GM12878 (cell line): ENCODE results near the gene ITGB5. TPM values are rescaled to one million over a fixed set of nuclear protein-coding genes. Genes with fewer than 3 reads are reported as not detected.

Source experiments
- ATAC-seq: fragments of 200-7000 bp; cut with Tn5 transposase; 3 replicates; pipeline ENCODE4 v1.9.1; 2020; ENCODE audit warnings: mild to moderate bottlenecking, moderate library complexity
- BruUV-seq: library from RNA; stranded (reverse); fragments of 400-500 nt; replicated peaks from 2 replicates; lab custom pipeline; 2021; lab: Mats Ljungman, UMichigan
- CTCF ChIA-PET: fragments of 300-600 bp; sonication (Branson Sonifier 250); formaldehyde crosslinking; extraction: SDS; loops from one replicate; lab custom pipeline; 2021; ENCODE audit warnings: inconsistent platforms; lab: Yijun Ruan, JAX
- POLR2A ChIA-PET: fragments of 350-600 bp; formaldehyde crosslinking; extraction: SDS; loops from one replicate; lab custom pipeline; 2021; ENCODE audit warnings: inconsistent platforms; lab: Charles Lee
- RAD21 ChIA-PET: fragments of 300-600 bp; sonication (Branson Sonifier 250); formaldehyde crosslinking; loops from one replicate; lab custom pipeline; 2023; ENCODE audit warnings: antibody characterized with exemption; ENCODE audit not compliant: unreplicated experiment; lab: Charles Lee
- SMC1A ChIA-PET: fragments of 300-600 bp; sonication (Branson Sonifier 250); formaldehyde crosslinking; loops from one replicate; lab custom pipeline; 2023; ENCODE audit not compliant: unreplicated experiment, uncharacterized antibody; lab: Charles Lee
- DNase-seq: peaks from one replicate; pipeline ENCODE4 v3.0.0-alpha.2; 2011; ENCODE audit warnings: low read depth, low spot score
- FAIRE-seq: peaks from 3 replicates; lab custom pipeline; 2011; peaks lifted over from hg19 to GRCh38; lab: Jason Lieb, UNC
- H2AFZ ChIP-seq: 2 replicates; pipeline ENCODE4 v1.6.0; 2011; ENCODE audit warnings: low read depth, low read length, control low read depth; ENCODE audit not compliant: control insufficient read depth
- H3K27ac ChIP-seq: 2 replicates; pipeline ENCODE4 v1.5.1; 2011; ENCODE audit warnings: control low read depth; ENCODE audit not compliant: control insufficient read depth, insufficient read depth
- H3K27me3 ChIP-seq, 2 experiments: replicated peaks in 1 of 2; 2 replicates each; pipeline versions ENCODE4 v1.6.0 to v1.6.1; 2011; ENCODE audit warnings: low read length in 1 of 2; ENCODE audit not compliant: control insufficient read depth in 2 of 2, insufficient read depth in 2 of 2
- H3K36me3 ChIP-seq, 2 experiments: 2 replicates each; pipeline ENCODE4 v1.5.1; 2011; ENCODE audit warnings: low read length in 1 of 2; ENCODE audit not compliant: control insufficient read depth in 2 of 2, insufficient read depth in 2 of 2
- H3K4me1 ChIP-seq: 2 replicates; pipeline ENCODE4 v1.6.1; 2011; ENCODE audit warnings: mild to moderate bottlenecking, low read length, moderate library complexity, mixed read lengths; ENCODE audit not compliant: control insufficient read depth, insufficient read depth
- H3K4me2 ChIP-seq: 2 replicates; pipeline ENCODE4 v1.6.0; 2011; ENCODE audit warnings: control low read depth; ENCODE audit not compliant: control insufficient read depth, insufficient read depth
- H3K4me3 ChIP-seq: fragments of 200-600 bp; sonication (generic); 2 replicates; pipeline ENCODE4 v1.5.1; 2016
- H3K79me2 ChIP-seq: 2 replicates; pipeline ENCODE4 v1.6.0; 2011; ENCODE audit warnings: low read length; ENCODE audit not compliant: control insufficient read depth, insufficient read depth
- H3K9ac ChIP-seq: 2 replicates; pipeline ENCODE4 v1.8.0; 2011; ENCODE audit warnings: low read length, control low read depth, mixed read lengths; ENCODE audit not compliant: control insufficient read depth, insufficient read depth
- H3K9me3 ChIP-seq: replicated peaks from 3 replicates; pipeline ENCODE4 v1.5.1; 2011; ENCODE audit warnings: mild to moderate bottlenecking, low read length; ENCODE audit not compliant: control insufficient read depth, insufficient read depth
- H4K20me1 ChIP-seq: 2 replicates; pipeline ENCODE4 v1.6.0; 2011; ENCODE audit not compliant: control insufficient read depth, insufficient read depth
- CBFB ChIP-seq: IDR thresholded peaks from 2 replicates; pipeline ENCODE4 v1.6.1; 2016; ENCODE audit warnings: antibody characterized with exemption, low read depth
- CEBPB ChIP-seq, 2 experiments: fragments of 150-350 bp in 1 of 2; IDR thresholded peaks; 2 replicates each; pipeline ENCODE4 v1.6.1; 2012 to 2014; ENCODE audit warnings: low read depth in 2 of 2, low read length in 2 of 2, borderline replicate concordance in 1 of 2, inconsistent platforms in 1 of 2
- CHD1 ChIP-seq: IDR thresholded peaks from 2 replicates; pipeline ENCODE4 v1.6.1; 2012; ENCODE audit warnings: low read depth, low read length, improper control_type of control experiment
- DPF2 ChIP-seq: fragments of 450-650 bp; IDR thresholded peaks from 2 replicates; pipeline ENCODE4 v1.6.1; 2017; ENCODE audit warnings: mild to moderate bottlenecking
- EED ChIP-seq: sonication (generic); IDR thresholded peaks from 2 replicates; pipeline ENCODE4 v1.6.1; 2016; ENCODE audit warnings: antibody characterized with exemption, low read depth
- HCFC1 ChIP-seq: fragments of 150-350 bp; IDR thresholded peaks from 2 replicates; pipeline ENCODE4 v1.6.1; 2014; ENCODE audit warnings: low read length
- IKZF2 ChIP-seq, 2 experiments: fragments of 450-650 bp; IDR thresholded peaks; 2 replicates each; pipeline ENCODE4 v1.6.1; 2017; ENCODE audit warnings: mild to moderate bottlenecking in 2 of 2, moderate library complexity in 2 of 2
- JUND ChIP-seq: IDR thresholded peaks from 2 replicates; pipeline ENCODE4 v1.6.1; 2012; ENCODE audit warnings: low read depth, mild to moderate bottlenecking, low read length, improper control_type of control experiment, moderate library complexity
- KAT2A ChIP-seq: conservative IDR thresholded peaks from 2 replicates; pipeline ENCODE4 v1.6.1; 2011; ENCODE audit warnings: low read depth, low read length; ENCODE audit not compliant: control insufficient read depth
- MEF2A ChIP-seq: IDR thresholded peaks from 2 replicates; pipeline ENCODE4 v1.6.1; 2011; ENCODE audit warnings: low read depth, mild to moderate bottlenecking, low read length, moderate library complexity; ENCODE audit not compliant: insufficient read depth
- MXI1 ChIP-seq: fragments of 150-350 bp; IDR thresholded peaks from 2 replicates; pipeline ENCODE4 v1.6.1; 2011; ENCODE audit warnings: low read depth, mild to moderate bottlenecking, inconsistent platforms, low read length, improper control_type of control experiment
- PML ChIP-seq: IDR thresholded peaks from 2 replicates; pipeline ENCODE4 v1.6.1; 2012; ENCODE audit warnings: low read length, inconsistent platforms
- RAD21 ChIP-seq: IDR thresholded peaks from 2 replicates; pipeline ENCODE4 v1.6.1; 2011; ENCODE audit warnings: mild to moderate bottlenecking, low read depth, low read length, moderate library complexity; ENCODE audit not compliant: insufficient read depth
- RELA ChIP-seq: fragments of 450-650 bp; IDR thresholded peaks from 2 replicates; pipeline ENCODE4 v1.8.0; 2014; ENCODE audit warnings: borderline replicate concordance; ENCODE audit not compliant: partially characterized antibody
- SMARCA5 ChIP-seq: fragments of 450-650 bp; IDR thresholded peaks from 2 replicates; pipeline ENCODE4 v1.6.1; 2017; ENCODE audit warnings: mild to moderate bottlenecking
- SMC3 ChIP-seq: IDR thresholded peaks from 2 replicates; pipeline ENCODE4 v1.6.1; 2011; ENCODE audit warnings: low read length, improper control_type of control experiment, borderline replicate concordance
- STAT1 ChIP-seq: fragments of 450-650 bp; conservative IDR thresholded peaks from 2 replicates; pipeline ENCODE4 v1.6.1; 2014; ENCODE audit warnings: antibody characterized with exemption, mild to moderate bottlenecking
- WGBS: methylation state at CpG from one replicate; pipeline ENCODE4 v1.1.6; 2016; ENCODE audit warnings: low lambda C conversion rate; ENCODE audit not compliant: insufficient replicate concordance, insufficient coverage; ENCODE audit errors: missing lambda C conversion rate; 5-methylcytosine and 5-hydroxymethylcytosine counted together
- in situ Hi-C: fragments of 300-500 bp; cut with MboI; formaldehyde crosslinking; loops from 9 replicates; pipeline ENCODE4 v1.14.3; 2018; ENCODE audit warnings: mixed read lengths
- intact Hi-C: fragments of 100-400 bp; cut with micrococcal nuclease; formaldehyde crosslinking; loops from one replicate; pipeline ENCODE4 v1.14.2; 2022; ENCODE audit not compliant: unreplicated experiment
- polyA plus RNA-seq, 11 experiments: library from polyadenylated mRNA; depleted of rRNA in 4 of 11; unstranded in 6 of 11; stranded (reverse) in 5 of 11; fragments of >200 nt; fragmentation: Nextera tagmentation in 4 of 11; fragmentation: Illumina TruSeq in 1 of 11; extraction: Ambion mirVana in 4 of 11; extraction: Trizol in 1 of 11; gene quantifications; 1 replicate in 1 of 11; 2 replicates in 10 of 11; pipeline versions ENCODE4 v1.2.1 to v1.2.3, GENCODE V29; 2011 to 2016; ENCODE audit warnings: inconsistent platforms in 2 of 11, missing spikeins in 2 of 11, low read depth in 1 of 11
- total RNA-seq, 4 experiments: library from RNA; depleted of rRNA in 3 of 4; stranded (reverse); fragments of >200 nt in 3 of 4; fragmentation: Illumina TruSeq in 1 of 4; extraction: Trizol in 1 of 4; gene quantifications; 2 replicates each; pipeline versions ENCODE4 v1.2.1 to v1.2.3, GENCODE V29; 2013 to 2021
- TF ChIP-seq, protein P1 (sequence below): fragments of 450-650 bp; IDR thresholded peaks from 2 replicates; pipeline ENCODE4 v1.6.1; 2016; ENCODE audit warnings: mild to moderate bottlenecking
- TF ChIP-seq, protein P2 (sequence below): fragments of 450-650 bp; IDR thresholded peaks from 2 replicates; pipeline ENCODE4 v1.6.1; 2017; ENCODE audit warnings: mild to moderate bottlenecking, low read depth, inconsistent platforms; ENCODE audit not compliant: poor library complexity, severe bottlenecking
- TF ChIP-seq, protein P3 (sequence below): IDR thresholded peaks from 2 replicates; pipeline ENCODE4 v1.6.1; 2011; ENCODE audit warnings: borderline replicate concordance, low read depth, mild to moderate bottlenecking, moderate library complexity, mixed read lengths, low read length; ENCODE audit not compliant: insufficient read depth; ENCODE audit errors: extremely low read length

The ITGB5 gene
- total and polyA plus RNA-seq, 10 of the 15 experiments (the other 5 are each of a cell fraction or from before 2014, with no cell fraction given), result 0.05 to 10.0 (median 0.83) TPM; not detected in 2

DNA sequence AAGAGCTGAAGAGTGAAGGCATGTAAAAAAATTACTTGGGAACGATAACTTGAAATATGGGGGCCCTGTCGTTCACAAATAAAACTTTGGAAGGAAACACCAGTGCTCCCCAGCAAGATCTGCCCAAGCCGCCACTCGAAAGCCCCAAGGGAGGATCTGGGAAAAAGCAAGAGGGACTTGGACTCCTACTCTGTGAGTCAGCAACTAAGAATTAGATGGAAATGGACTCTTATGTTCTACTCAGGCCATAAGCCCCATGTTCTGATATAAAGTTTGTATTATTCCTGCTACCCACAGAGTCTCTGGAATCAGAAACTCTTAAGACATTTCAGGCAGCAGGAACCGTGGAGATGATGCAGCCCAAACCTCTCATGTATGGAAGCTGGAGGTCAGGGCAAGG is 75.7 kb downstream of the ITGB5 start (continued):
- no peak for TF ChIP-seq CEBPB (IDR thresholded peaks at IDR 0.05; ENCODE audit: borderline replicate concordance in 1 of 2, low read depth in 2 of 2, low read length in 2 of 2)
- no peak for TF ChIP-seq MEF2A

DNA sequence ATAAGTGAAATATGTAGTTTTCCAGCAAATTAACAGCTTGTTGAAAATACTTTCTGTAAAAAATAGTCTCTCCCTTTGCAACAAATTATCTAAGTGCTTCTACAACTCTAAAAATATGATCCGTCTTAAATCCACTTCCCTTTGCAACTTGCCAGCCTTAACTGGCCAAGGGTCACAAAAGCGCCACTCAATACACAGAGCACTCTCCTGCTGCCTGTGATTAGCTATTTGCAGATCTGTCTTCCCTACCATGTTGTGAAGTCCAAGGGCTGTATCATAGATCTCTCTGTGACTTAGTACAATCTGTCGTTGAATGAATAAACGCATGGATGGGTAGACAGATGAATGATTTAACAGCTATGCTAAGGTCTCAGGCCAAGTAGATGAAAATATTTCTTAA is 76.2 kb downstream of the ITGB5 start:
- H3K4me1 ChIP-seq, result no peaks in the 10 kb centered on the region
- H3K79me2 ChIP-seq, result no peaks in the 10 kb centered on the region
- no peaks in the 10 kb centered on the region for H4K20me1 ChIP-seq
- FAIRE-seq (no peak), ATAC-seq (no peak), DNase-seq (no peak)
- ChIA-PET POLR2A (interaction anchor here (1.5 kb wide), 1 partner anchor 26 kb away, joined by 4 read pairs; no protein-coding TSS in a partner anchor), RAD21 (interaction anchor here (1.0 to 1.1 kb wide), 3 partner anchors 23 to 87 kb away, joined by 3 to 4 read pairs (median 3); no protein-coding TSS in a partner anchor), SMC1A (interaction anchor here (0.7 to 4.2 kb wide), 4 partner anchors 24 to 91 kb away, joined by 3 to 22 read pairs (median 3); no protein-coding TSS in a partner anchor), CTCF (interaction anchor here (1.0 to 3.1 kb wide), 6 partner anchors 23 to 198 kb away, joined by 3 to 11 read pairs (median 7); no protein-coding TSS in a partner anchor)
- H3K27me3 ChIP-seq, result no peaks in the 10 kb centered on the region; a peak in 2 of 4 replicates
- H3K36me3 ChIP-seq, result no peaks in the 10 kb centered on the region
- H2AFZ ChIP-seq, result no peak overlapping the region
- no peak overlapping the region for H3K9ac ChIP-seq
- H3K9me3 ChIP-seq, result no peaks in the 10 kb centered on the region
- WGBS, result 37% methylated on average over 4 of the region's 4 CpGs
- BruUV-seq, result no TSS peak
- intact Hi-C loops (no loop called here), in situ Hi-C loops (no loop called here)
- no peak overlapping the region for H3K27ac ChIP-seq
- no peak overlapping the region for H3K4me3 ChIP-seq
- no peak overlapping the region for H3K4me2 ChIP-seq
- TF ChIP-seq CHD1 (no peak), MXI1 (no peak), SMC3 (no peak), EED (no peak), CBFB (no peak), RELA (no peak), KAT2A (no peak), PML (no peak), JUND (no peak), STAT1 (no peak), DPF2 (no peak), HCFC1 (no peak), RAD21 (no peak), IKZF2 (IDR thresholded peaks at IDR 0.05) (no peak), SMARCA5 (no peak)
- TF ChIP-seq, protein P1, sequence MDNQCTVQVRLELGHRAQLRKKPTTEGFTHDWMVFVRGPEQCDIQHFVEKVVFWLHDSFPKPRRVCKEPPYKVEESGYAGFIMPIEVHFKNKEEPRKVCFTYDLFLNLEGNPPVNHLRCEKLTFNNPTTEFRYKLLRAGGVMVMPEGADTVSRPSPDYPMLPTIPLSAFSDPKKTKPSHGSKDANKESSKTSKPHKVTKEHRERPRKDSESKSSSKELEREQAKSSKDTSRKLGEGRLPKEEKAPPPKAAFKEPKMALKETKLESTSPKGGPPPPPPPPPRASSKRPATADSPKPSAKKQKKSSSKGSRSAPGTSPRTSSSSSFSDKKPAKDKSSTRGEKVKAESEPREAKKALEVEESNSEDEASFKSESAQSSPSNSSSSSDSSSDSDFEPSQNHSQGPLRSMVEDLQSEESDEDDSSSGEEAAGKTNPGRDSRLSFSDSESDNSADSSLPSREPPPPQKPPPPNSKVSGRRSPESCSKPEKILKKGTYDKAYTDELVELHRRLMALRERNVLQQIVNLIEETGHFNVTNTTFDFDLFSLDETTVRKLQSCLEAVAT, result no peak
- TF ChIP-seq, protein P2, sequence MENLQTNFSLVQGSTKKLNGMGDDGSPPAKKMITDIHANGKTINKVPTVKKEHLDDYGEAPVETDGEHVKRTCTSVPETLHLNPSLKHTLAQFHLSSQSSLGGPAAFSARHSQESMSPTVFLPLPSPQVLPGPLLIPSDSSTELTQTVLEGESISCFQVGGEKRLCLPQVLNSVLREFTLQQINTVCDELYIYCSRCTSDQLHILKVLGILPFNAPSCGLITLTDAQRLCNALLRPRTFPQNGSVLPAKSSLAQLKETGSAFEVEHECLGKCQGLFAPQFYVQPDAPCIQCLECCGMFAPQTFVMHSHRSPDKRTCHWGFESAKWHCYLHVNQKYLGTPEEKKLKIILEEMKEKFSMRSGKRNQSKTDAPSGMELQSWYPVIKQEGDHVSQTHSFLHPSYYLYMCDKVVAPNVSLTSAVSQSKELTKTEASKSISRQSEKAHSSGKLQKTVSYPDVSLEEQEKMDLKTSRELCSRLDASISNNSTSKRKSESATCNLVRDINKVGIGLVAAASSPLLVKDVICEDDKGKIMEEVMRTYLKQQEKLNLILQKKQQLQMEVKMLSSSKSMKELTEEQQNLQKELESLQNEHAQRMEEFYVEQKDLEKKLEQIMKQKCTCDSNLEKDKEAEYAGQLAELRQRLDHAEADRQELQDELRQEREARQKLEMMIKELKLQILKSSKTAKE, result no peak
- TF ChIP-seq, protein P3, sequence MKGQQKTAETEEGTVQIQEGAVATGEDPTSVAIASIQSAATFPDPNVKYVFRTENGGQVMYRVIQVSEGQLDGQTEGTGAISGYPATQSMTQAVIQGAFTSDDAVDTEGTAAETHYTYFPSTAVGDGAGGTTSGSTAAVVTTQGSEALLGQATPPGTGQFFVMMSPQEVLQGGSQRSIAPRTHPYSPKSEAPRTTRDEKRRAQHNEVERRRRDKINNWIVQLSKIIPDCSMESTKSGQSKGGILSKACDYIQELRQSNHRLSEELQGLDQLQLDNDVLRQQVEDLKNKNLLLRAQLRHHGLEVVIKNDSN, result no peak
